ENCODE data around the gene CHST4.
"Not testable (repeated sequence)": the region's sequence is repeated elsewhere in the genome, so short reads cannot be mapped to it uniquely, and the experiment has no call there.

CHST4 gene

GRCh38 chr16:71524566-71525553 lies 1.4 kb upstream of the CHST4 start:
- no peak for DNase-seq

GRCh38 chr16:71528257-71528656 lies 2.0 kb downstream of the CHST4 start:
- DNase-seq = no peak

- no peak for DNase-seq
These were observed 2.6 kb downstream of the CHST4 start for GRCh38 chr16:71528863-71529262.

GRCh38 chr16:71532366-71532765 lies 6.1 kb downstream of the CHST4 start:
- no peak for DNase-seq

- DNase-seq = no peak
These were observed 10.7 kb downstream of the CHST4 start for GRCh38 chr16:71536752-71537499.

GRCh38 chr16:71537643-71538042 lies 11.4 kb downstream of the CHST4 start:
- peak in 1 of 2 experiments; percentile 69 for DNase-seq

- peak in 1 of 2 experiments; percentile 29 for DNase-seq
These were observed 16.2 kb downstream of the CHST4 start for GRCh38 chr16:71542377-71542776.

GRCh38 chr16:71547168-71547567 lies 20.9 kb downstream of the CHST4 start:
- no peak for DNase-seq

GRCh38 chr16:71552698-71553503 lies 26.7 kb downstream of the CHST4 start:
- DNase-seq = peak in 1 of 2 experiments; percentile 31

GRCh38 chr16:71555230-71555891 lies 29.1 kb downstream of the CHST4 start:
- DNase-seq = no peak

- DNase-seq = no peak
These were observed 31.1 kb downstream of the CHST4 start for GRCh38 chr16:71557299-71557698.

- DNase-seq = no peak
These were observed 31.8 kb downstream of the CHST4 start for GRCh38 chr16:71557954-71558582.

- no peak for DNase-seq
These were observed 33.6 kb downstream of the CHST4 start for GRCh38 chr16:71559855-71560254.

- not testable (repeated sequence) for DNase-seq
These were observed 35.7 kb downstream of the CHST4 start for GRCh38 chr16:71561886-71562285.

GRCh38 chr16:71562552-71562951 lies 36.3 kb downstream of the CHST4 start:
- DNase-seq = no peak

GRCh38 chr16:71564335-71564967 lies 38.2 kb downstream of the CHST4 start:
- no peak for DNase-seq

- no peak for DNase-seq
These were observed 39.8 kb downstream of the CHST4 start for GRCh38 chr16:71565812-71566700.

GRCh38 chr16:71567931-71568330 lies 41.7 kb downstream of the CHST4 start:
- no peak for DNase-seq

- no peak for DNase-seq
These were observed 42.3 kb downstream of the CHST4 start for GRCh38 chr16:71568551-71568950.

- no peak for DNase-seq
These were observed 43.4 kb downstream of the CHST4 start for GRCh38 chr16:71569621-71570020.
